Measurements from ENCODE around the gene GPR75.
"Not testable (repeated sequence)": the region's sequence is repeated elsewhere in the genome, so short reads cannot be mapped to it uniquely, and the experiment has no call there.

Gene GPR75

GRCh38 chr2:53851052-53851757 lies 8.6 kb downstream of the GPR75 start:
- DNase-seq, result not testable (repeated sequence)

GRCh38 chr2:53848062-53848461 lies 11.7 kb downstream of the GPR75 start:
- no peak for DNase-seq

GRCh38 chr2:53843595-53843994 lies 16.2 kb downstream of the GPR75 start:
- no peak for DNase-seq

DNA sequence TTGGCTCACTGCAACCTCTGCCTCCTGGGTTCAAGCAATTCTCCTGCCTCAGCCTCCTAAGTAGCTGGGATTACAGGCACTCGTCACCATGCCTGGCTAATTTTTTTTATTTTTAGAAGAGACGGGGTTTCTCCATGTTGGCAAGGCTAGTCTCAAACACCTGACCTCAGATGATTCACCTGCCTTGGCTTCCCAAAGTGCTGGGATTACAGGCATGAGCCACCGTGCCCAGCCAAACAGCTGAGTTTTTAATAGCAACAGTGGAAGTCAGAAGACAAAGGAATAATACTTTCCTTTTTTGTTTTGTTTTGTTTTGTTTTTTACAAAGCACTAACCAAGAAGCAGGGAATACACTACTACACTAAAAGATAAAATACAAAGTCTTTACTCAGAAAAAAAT lies 16.9 kb downstream of the GPR75 start:
- no peak for DNase-seq

- not testable (repeated sequence) for DNase-seq
Observed at GRCh38 chr2:53841651-53842050, 18.1 kb downstream of the GPR75 start.

DNA sequence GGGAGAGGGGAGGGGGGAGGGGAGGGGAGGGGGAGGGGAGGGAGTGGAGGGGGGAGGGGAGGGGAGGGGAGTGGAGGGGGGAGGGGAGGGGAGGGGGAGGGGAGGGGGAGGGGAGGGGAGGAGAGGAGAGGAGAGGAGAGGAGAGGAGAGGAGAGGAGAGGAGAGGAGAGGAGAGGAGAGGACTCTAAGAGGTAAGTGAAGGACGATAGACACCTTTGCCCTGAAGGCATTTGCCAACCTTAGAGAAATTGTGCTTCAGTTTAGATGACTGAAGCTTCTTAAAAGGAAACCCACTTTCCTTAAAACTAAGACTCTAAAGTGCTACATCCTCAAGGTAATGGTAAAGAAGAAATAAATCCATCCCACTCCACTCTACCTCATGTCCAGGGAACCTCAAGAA lies 19.2 kb downstream of the GPR75 start:
- DNase-seq, result no peak

GRCh38 chr2:53829980-53830290 lies 29.8 kb downstream of the GPR75 start:
- DNase-seq, result not testable (repeated sequence)

- no peak for DNase-seq
Observed at GRCh38 chr2:53829273-53829979, 30.3 kb downstream of the GPR75 start.

GRCh38 chr2:53828331-53828730 lies 31.4 kb downstream of the GPR75 start:
- DNase-seq, result no peak

DNA sequence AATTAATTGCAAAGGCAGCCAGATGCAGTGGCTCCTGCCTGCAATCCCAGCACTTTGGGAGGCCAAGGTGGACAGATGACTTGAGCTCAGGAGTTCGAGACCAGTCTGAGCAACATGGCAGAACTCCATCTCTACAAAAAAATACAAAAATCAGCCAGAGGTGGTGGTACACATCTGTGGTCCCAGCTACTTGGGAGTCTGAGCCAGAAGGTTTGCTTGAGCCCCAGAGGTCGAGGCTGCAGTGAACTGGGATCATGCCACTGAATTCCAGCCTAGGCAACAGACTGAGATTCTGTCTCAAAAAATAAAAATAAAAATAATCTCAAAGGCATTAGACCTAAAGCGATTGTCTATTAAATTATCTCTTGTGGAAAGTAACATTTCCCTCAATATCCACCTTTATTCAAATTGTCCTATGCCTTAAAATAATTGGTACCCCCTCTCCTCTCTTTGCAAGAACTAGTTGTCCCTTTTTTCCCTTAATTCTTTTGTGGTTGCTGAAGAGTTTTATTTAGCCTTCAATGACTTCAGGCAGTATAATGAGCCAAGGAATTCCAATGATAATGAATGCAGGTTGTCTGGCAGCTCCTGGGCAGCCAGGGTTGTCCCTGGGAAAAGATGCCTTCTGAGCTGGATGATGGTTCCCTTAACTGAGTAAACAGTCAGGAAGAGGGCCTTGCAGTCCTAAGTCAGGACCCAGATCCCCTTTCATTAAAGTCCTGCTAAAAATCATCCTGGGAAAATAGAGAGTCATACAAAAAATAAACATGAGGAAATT lies 32.2 kb downstream of the GPR75 start:
- no peak for DNase-seq

DNA sequence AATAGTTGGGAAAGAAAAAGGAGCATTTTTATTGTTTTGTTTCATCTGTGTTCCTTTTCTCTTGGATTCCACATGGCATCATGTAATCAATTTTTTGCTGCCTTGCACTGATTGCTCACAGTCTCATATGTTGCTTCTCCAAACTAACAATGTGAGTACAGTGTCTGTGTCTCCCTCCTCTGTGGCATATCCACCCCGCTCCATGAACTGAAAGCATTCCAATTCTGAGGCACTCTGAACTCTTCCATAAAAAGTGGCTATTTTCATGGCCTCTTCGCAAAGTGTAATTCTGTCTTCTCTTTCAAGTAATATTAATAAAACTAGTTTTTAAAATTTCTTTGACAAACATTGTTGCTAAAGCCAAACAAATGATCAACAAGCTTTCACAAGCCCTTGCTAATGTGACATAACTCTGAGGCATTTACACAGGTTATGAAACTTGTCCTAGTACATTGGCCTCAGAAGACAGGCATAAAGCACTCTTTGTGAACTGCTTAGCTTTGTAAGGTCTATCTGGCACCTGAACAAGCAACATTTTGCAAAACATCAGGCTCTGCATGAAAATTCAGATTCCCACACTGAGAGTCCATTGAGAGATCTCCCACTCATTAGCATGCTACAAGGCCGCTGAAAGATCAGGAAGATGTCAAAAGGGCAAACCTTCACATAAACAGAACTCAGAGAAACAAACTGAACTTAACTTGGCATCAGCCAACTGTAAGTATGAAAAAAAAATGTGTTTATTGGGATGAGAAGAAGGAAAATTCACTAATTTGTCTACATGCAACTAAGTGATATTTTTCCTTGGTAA lies 33.0 kb downstream of the GPR75 start:
- DNase-seq, result no peak

DNA sequence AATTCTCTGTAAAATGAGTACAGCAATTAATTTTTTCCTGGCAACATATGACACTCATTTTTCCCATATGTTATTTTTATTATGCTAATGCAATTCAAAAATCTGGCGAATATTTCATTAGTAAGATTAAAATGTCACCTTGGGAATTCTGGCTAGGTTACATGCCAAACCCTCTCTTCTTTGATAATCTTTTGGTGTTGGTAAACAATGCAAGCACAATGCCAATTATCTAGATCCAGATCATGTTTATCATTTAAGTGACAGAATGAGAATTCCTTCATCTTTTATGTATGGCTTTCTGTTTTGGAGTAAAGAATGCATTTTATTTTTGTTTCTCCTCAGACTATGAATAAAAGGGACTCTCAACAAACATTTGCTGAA lies 33.7 kb downstream of the GPR75 start:
- DNase-seq, result no peak

DNA sequence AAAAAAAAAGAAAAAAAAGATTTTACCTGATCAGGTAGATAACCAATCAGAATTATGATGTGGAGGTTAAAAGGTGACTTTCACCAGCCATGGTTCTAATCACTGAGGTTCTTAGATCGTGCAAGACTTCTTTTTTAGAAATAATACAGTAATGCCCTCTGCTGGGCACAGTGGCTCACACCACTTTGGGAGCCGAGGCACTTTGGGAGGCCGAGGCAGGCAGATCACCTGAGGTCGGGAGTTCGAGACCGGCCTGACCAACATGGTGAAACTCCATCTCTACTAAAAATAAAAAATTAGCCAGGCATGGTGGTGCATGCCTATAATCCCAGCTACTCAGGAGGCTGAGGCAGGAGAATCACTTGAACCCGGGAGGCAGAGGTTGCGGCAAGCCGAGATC lies 36.1 kb downstream of the GPR75 start:
- not testable (repeated sequence) for DNase-seq

- no peak for DNase-seq
Observed at GRCh38 chr2:53821810-53822209, 38.0 kb downstream of the GPR75 start.

GRCh38 chr2:53820711-53821110 lies 39.1 kb downstream of the GPR75 start:
- DNase-seq, result no peak

DNA sequence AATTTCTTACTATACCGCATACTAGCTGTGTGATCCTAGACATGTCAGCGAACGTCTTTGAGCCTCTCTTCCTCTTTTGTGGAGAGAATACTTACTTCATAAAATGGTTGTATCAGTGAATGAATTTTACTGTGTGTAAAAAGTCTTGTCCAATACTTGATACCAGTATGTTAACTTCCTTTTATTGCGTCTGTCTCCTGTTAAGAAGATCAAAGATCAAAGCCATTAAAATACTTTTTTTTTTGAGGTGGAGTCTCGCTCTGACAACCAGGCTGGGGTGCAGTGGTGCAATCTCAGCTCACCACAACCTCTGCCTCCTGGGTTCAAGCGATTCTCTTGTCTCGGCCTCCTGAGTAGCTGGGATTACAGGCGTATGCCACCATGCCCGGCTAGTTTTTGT lies 39.7 kb downstream of the GPR75 start:
- DNase-seq, result no peak

- no peak for DNase-seq
Observed at GRCh38 chr2:53819634-53820033, 40.1 kb downstream of the GPR75 start.

DNA sequence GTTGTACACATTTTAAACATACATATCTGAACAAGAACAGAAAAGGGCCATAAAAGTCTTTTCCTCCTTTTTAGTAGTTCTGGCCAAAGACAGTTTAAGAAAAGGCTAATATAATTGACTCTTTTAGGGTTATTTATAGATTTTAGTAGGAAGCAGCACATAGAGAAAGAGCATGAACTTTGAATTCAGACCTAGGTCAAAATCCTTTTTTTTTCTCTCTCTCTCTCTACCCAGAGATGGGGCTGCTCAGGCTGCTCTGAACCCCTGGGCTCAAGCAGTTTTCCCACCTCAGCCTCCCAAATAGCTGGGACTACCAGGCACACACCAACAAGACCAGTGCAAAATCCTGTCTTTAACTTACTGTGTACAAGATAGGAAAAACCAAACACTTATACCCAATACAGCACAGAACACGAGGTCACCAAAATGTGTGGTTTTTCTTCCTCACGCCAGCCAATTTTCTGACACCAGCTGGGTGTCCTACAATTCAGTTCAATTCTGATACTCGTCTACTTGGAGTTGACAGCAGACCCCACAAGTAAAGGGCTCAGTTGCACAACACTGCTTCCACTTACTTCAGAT lies 40.8 kb downstream of the GPR75 start:
- DNase-seq, result no peak

DNA sequence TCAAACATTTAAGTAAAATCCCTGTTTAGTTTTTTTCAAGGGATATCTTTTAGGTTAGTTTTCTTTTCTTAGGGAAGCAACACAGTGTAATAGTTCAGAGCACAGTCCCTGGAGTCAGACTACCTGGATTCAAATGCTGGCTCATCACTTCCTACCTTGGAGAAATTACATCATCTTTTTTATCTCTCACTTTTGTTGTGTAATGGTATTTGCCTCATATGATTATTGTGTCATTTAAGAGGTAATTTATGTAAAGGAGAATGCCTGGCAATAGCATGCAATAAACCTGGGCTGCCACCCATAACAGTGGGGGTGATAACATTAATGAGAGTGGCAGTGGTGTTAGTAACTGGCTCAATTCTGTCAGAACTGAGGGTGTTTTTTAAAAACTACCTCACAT lies 46.6 kb downstream of the GPR75 start:
- no peak for DNase-seq

DNA sequence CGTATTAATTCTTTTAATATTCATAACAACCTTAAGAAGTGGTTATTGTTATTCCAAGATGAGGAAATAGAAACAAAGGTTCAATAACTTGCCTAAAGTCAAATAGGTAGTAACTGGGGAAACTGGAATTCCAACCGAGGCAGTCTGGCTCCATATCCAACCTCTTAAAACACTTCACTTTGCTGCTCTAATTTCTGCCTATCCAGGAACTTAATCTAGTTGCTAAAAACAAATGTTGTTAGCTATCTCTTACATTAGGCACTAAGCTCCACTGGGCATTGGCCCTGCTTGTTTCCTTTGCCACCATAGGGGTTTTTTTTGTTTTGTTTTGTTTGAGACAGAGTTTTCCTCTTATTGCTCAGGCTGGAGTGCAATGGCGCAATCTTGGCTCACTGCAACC lies 48.2 kb downstream of the GPR75 start:
- DNase-seq, result no peak

Data from effector CD8-positive, alpha-beta T cell (primary cell).